Measurements from ENCODE around the gene PRXL2B.
"Not testable (repeated sequence)": the region's sequence is repeated elsewhere in the genome, so short reads cannot be mapped to it uniquely, and the experiment has no call there.

- TF ChIP-seq POLR2A, CTCF (IDR thresholded peaks at IDR 0.05): not testable (repeated sequence)
Measured at GRCh38 chr1:2550309-2550861, 36.2 kb upstream of the PRXL2B start.
